ENCODE measurements around the gene SORBS1.

DNA sequence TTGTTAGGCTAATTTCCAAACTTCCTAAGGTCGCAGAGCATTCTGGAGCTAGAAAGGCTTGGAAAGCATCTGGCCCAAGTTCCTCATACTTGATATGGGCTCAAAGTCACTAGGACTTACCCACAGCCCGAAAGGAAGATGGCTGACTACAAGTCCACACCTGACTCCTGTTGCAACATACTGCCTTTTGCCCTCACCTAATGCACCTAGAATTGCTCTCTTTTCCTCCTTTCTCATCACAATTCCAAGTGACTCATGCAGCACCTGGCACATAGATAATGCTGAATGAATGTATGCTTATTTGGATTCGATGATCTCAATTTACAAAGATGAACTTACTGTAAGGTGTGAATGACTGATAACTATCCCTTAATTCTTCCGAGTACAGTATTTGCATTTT is 131.5 kb downstream of the SORBS1 start:
- TF ChIP-seq, protein P1, sequence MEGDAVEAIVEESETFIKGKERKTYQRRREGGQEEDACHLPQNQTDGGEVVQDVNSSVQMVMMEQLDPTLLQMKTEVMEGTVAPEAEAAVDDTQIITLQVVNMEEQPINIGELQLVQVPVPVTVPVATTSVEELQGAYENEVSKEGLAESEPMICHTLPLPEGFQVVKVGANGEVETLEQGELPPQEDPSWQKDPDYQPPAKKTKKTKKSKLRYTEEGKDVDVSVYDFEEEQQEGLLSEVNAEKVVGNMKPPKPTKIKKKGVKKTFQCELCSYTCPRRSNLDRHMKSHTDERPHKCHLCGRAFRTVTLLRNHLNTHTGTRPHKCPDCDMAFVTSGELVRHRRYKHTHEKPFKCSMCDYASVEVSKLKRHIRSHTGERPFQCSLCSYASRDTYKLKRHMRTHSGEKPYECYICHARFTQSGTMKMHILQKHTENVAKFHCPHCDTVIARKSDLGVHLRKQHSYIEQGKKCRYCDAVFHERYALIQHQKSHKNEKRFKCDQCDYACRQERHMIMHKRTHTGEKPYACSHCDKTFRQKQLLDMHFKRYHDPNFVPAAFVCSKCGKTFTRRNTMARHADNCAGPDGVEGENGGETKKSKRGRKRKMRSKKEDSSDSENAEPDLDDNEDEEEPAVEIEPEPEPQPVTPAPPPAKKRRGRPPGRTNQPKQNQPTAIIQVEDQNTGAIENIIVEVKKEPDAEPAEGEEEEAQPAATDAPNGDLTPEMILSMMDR (IDR thresholded peaks at IDR 0.05; ENCODE audit: poor library complexity, severe bottlenecking): no peak
- TF ChIP-seq POLR2AphosphoS5 (IDR thresholded peaks at IDR 0.05): no peak

Data from neural cell (in vitro differentiated cells).